ENCODE measurements around the gene UPB1. TPM values are rescaled to one million over a fixed set of nuclear protein-coding genes. Genes with fewer than 3 reads are reported as not detected.

UPB1 gene
- total RNA-seq, 1 experiment from 2014 or later, result not detected

DNA sequence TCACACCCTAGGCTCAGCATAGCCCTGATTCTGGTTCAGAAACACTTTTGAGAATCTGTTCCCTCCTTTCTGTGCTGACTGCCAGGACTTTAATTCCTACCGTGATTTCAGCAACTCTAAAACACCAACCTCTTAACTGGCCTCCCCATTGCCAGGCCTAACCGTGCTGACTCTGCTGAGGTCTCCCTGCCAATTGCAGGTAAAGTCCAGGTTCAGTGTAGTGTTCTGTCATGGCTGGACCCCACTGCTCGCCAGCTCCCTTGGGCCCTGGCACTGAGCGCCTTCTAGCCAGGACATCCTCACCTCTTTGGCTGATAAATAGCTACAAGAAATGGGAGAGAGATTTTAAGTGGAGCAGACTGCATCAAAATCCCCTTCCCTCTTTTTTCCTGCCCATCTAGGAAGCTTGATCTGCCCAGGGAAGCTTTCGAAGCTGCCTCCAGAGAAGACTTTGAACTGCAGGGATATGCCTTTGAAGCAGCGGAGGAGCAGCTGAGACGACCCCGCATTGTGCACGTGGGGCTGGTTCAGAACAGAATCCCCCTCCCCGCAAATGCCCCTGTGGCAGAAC, 4.7 kb downstream of the UPB1 start:
- no peaks in the 10 kb centered on the region for H3K27me3 Mint-ChIP-seq (ENCODE audit: insufficient read depth, unreplicated experiment)
- CTCF ChIA-PET, result no interaction called here

DNA sequence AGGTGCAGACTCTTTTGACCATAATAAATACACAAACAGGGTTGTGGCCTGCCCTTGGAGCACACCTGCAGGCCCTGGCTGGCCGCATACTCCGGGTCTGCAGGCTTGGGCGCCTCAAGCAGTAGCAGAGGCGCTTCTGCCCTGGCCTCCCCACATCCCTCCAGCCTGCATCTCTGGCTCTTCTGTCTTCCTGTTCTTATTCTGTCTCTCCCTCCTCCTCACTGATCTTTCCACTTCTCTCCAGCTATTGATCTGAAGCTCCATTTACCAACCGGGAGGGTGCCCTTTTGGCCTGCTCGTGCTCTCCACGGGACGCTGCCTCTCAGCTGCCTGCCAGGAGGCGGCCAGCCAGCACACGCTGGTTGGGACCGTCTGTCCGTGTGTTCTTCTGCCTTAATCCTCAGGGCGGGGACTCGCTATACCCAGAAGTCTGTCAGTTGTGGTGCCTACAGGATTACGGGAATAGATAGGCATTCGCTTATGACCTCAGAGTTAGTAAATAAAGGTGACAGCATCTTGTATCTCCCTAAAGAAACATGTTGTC, 5.2 kb downstream of the UPB1 start:
- intact Hi-C loops (cut with micrococcal nuclease), result no loop called here
- ChIA-PET CTCF (no interaction called here), POLR2A (no interaction called here)
- no peaks in the 10 kb centered on the region for H3K4me1 Mint-ChIP-seq (ENCODE audit: insufficient read depth, unreplicated experiment)
- TF ChIP-seq, protein P1, sequence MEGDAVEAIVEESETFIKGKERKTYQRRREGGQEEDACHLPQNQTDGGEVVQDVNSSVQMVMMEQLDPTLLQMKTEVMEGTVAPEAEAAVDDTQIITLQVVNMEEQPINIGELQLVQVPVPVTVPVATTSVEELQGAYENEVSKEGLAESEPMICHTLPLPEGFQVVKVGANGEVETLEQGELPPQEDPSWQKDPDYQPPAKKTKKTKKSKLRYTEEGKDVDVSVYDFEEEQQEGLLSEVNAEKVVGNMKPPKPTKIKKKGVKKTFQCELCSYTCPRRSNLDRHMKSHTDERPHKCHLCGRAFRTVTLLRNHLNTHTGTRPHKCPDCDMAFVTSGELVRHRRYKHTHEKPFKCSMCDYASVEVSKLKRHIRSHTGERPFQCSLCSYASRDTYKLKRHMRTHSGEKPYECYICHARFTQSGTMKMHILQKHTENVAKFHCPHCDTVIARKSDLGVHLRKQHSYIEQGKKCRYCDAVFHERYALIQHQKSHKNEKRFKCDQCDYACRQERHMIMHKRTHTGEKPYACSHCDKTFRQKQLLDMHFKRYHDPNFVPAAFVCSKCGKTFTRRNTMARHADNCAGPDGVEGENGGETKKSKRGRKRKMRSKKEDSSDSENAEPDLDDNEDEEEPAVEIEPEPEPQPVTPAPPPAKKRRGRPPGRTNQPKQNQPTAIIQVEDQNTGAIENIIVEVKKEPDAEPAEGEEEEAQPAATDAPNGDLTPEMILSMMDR (IDR thresholded peaks at IDR 0.05; ENCODE audit: unreplicated experiment), result no peak
- H3K27me3 Mint-ChIP-seq (ENCODE audit: insufficient read depth, unreplicated experiment), result no peaks in the 10 kb centered on the region
- no TSS peak for BruUV-seq (replicated peaks)
- no peak overlapping the region for H3K4me3 Mint-ChIP-seq (ENCODE audit: unreplicated experiment)
- no peaks in the 10 kb centered on the region for H3K9me3 Mint-ChIP-seq (ENCODE audit: unreplicated experiment)
- no peaks in the 10 kb centered on the region for H3K36me3 Mint-ChIP-seq (ENCODE audit: insufficient read depth, unreplicated experiment)
- no peak for DNase-seq (ENCODE audit: unreplicated experiment)
- no peak overlapping the region for H3K27ac Mint-ChIP-seq (ENCODE audit: low read depth, unreplicated experiment)

More for the DNA sequence above, 4.7 kb downstream of the UPB1 start:
- no peak overlapping the region for H3K27ac Mint-ChIP-seq (ENCODE audit: low read depth, unreplicated experiment)
- intact Hi-C loops (cut with micrococcal nuclease), result no loop called here
- no peak overlapping the region for H3K4me3 Mint-ChIP-seq (ENCODE audit: unreplicated experiment)
- no peaks in the 10 kb centered on the region for H3K4me1 Mint-ChIP-seq (ENCODE audit: insufficient read depth, unreplicated experiment)
- no peaks in the 10 kb centered on the region for H3K36me3 Mint-ChIP-seq (ENCODE audit: insufficient read depth, unreplicated experiment)
- no peaks in the 10 kb centered on the region for H3K9me3 Mint-ChIP-seq (ENCODE audit: unreplicated experiment)
- no TSS peak for BruUV-seq (replicated peaks)
- TF ChIP-seq, protein P1 (IDR thresholded peaks at IDR 0.05; ENCODE audit: unreplicated experiment), result no peak
- POLR2A ChIA-PET, result no interaction called here
- DNase-seq (ENCODE audit: unreplicated experiment), result no peak

GRCh38 chr22:24501301-24502005, 6.3 kb downstream of the UPB1 start:
- no TSS peak for BruUV-seq (replicated peaks)
- ChIA-PET CTCF (interaction anchor here (0.6 to 1.6 kb wide), 4 partner anchors 20 to 79 kb away, joined by 3 to 7 read pairs (median 5); partner anchors contain the start of gene SNRPD3), POLR2A (no interaction called here)
- TF ChIP-seq, protein P1 (IDR thresholded peaks at IDR 0.05; ENCODE audit: unreplicated experiment), result no peak
- Mint-ChIP-seq H3K9me3 (ENCODE audit: unreplicated experiment) (no peaks in the 10 kb centered on the region), H3K4me1 (ENCODE audit: insufficient read depth, unreplicated experiment) (no peaks in the 10 kb centered on the region), H3K27me3 (ENCODE audit: insufficient read depth, unreplicated experiment) (no peaks in the 10 kb centered on the region), H3K4me3 (ENCODE audit: unreplicated experiment) (no peak overlapping the region), H3K36me3 (ENCODE audit: insufficient read depth, unreplicated experiment) (no peaks in the 10 kb centered on the region), H3K27ac (ENCODE audit: low read depth, unreplicated experiment) (no peak overlapping the region)
- intact Hi-C loops (cut with micrococcal nuclease), result no loop called here
- no peak for DNase-seq (ENCODE audit: unreplicated experiment)

GRCh38 chr22:24502034-24502433, 6.9 kb downstream of the UPB1 start:
- no TSS peak for BruUV-seq (replicated peaks)
- Mint-ChIP-seq H3K36me3 (ENCODE audit: insufficient read depth, unreplicated experiment) (no peaks in the 10 kb centered on the region), H3K9me3 (ENCODE audit: unreplicated experiment) (no peaks in the 10 kb centered on the region), H3K27ac (ENCODE audit: low read depth, unreplicated experiment) (no peak overlapping the region), H3K4me1 (ENCODE audit: insufficient read depth, unreplicated experiment) (peaks cover 4% of the 10 kb centered on the region), H3K27me3 (ENCODE audit: insufficient read depth, unreplicated experiment) (no peaks in the 10 kb centered on the region), H3K4me3 (ENCODE audit: unreplicated experiment) (no peak overlapping the region)
- POLR2A ChIA-PET, result no interaction called here
- intact Hi-C loops (cut with micrococcal nuclease), result no loop called here
- DNase-seq (ENCODE audit: unreplicated experiment), result no peak
- TF ChIP-seq, protein P1 (IDR thresholded peaks at IDR 0.05; ENCODE audit: unreplicated experiment), result no peak
- CTCF ChIA-PET, result interaction anchor here (0.7 to 1.6 kb wide), 6 partner anchors 19 to 93 kb away, joined by 3 to 6 read pairs (median 4); no protein-coding TSS in a partner anchor
